Ecto neural progenitor cell (in vitro differentiated cells): ENCODE measurements around the gene CDH15.

Source experiments
- DNase-seq: peaks from one replicate; pipeline ENCODE4 v3.0.0-alpha.2; 2018; ENCODE audit warnings: low spot score

Gene CDH15

DNA sequence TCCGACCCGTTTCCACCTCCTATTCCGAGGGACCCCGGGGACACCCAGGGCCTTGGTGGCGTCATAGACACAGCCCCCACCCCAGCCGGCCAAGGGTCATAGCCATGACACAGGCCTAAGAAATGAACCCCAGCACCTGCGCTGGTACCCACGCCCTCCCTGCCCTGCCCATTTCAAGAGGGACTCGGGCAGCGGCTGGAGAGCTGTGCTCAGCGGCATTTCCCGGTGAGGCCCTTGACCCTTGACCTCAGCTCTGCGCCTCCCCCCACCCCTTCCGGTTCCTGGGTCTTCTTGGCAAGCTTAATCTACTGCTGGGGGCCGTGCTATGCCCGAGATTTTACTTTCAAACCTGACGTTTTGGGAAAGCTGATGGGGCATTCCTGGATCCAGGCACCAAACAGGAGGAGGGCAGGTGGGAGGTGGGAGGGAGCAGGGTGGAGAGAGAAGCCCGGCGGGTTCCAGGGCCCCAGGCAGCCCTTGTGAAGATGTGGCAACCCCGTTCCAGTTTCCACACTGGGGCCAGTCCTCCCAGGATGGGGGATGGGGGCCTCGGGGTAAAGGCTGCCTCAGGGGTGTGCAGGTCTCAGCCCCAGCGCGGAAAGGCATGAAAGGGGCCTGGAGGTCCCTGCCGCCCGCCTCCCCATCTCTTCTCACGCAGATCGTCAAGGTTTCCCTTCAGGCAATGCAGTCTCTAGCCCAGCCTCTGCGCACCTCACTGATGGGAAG, 28.7 kb downstream of the CDH15 start, which contains the start of gene SLC22A31:
SLC22A31 (minus strand) TSS at position 414 of the 726 bp plus-strand sequence; CDS start at position 378, 36 bp downstream.
- peak; percentile 59 for DNase-seq

DNA sequence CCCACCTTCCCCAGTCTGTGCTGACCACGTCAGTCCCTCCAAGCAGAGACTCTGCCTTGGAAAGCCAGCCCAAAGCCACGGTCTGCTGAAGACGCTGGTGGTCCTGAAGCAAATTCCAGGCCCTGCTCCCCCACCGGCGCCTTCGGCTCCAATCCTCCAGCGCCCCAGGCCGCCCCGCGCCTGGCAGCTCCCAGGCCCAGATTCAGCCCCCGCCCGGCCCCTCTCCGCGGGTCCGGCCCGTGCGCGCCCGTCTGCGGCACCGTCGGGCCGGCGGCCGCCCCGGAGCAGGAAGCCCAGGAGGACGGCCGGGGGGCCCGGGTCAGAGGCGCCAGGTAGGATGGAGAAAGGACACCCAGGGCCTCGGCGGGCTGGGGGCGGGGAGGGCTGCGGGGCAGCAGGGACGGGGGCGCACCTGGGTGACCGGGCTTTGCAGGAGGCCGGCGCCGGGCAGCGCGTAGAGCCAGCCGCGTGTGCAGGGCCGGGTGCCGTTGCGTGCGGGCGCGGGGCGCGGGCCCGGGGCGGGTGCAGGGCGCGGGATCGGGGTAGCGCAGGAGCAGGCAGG, 29.4 kb downstream of the CDH15 start:
- peak; percentile 58 for DNase-seq

DNA sequence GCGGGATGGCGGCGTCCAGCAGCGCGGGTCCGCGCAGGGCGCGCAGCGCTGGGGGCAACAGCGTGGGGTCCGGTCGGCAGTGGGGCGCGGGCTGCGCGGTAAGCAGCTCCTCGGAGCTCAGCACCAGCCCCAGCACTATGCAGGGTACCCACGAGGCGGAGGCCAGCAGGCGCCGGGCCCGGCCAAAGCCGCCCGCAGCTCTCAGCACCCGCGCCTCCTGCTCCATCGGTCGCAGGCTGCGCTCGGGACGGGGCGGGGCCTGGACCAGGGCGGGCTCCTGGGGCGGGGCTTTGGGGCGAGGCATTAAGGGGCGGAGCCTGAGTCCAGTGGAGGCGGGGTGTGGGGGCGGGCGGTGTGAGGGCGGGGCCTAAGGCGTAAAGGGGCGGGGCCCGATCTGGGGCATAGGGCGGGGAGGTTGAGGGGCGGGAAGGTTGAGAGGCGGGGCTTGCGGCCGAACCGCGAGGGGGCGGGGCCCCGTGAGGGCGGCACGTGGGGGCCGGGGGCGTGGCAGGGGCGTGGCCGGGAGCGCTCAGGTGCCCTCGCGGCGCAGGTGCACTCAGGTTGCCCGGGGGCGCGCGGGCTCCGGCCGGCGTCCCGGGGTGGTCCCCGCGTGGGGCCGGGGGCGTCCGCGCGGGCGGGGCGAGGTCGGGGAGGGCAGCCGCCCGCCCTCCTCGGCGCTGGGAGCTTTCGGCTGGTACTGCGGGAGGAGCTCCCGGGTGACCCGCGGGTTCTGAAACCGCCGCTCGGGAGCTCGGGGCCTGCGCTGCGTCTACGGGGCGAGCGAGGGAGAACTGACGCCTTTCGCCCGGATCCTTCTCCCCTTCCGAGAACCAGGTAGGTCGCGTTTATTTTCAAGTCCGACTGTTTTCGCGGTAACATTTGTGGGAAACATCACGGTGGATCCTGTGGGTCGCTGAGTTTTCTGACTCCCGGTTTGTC, 30.2 kb downstream of the CDH15 start:
- peak; percentile 96 for DNase-seq

DNA sequence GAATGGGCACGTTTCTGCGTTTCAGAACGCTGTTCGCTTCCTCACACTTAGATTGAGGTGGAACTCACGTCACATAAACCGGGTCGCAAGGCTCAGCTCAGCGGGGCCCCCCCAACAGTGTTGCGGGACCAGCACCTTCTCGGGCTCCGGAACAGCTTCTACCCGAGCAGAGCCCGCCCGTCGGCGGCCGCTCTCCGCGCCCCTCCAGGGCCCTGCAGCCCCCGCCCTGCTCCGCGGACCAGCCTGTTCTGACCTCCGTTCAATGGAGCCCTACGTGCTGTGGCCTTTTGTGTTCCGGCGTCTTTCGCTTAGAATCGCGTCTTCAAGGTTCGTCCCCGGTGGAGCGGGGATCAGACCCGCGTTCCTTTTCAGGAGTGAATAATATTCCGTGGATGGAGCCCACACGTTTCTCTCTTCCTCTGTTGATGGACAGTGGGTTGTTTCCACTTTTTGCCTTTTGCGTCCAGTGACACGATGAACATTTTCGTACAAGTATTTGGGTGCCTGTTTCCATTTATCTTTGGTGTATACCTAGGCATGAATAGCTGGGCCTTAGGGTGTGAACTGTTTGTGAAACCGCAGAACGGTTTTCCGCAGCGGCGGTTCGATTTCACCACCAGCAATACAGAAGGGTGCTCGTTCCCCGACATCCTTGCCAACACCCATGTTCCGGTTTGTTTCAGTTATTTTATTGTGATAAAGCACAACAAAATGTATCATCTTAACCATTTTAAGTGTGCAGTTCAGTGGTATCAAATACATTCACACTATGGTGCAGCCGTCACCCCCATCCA, 31.1 kb downstream of the CDH15 start:
- DNase-seq: no peak

DNA sequence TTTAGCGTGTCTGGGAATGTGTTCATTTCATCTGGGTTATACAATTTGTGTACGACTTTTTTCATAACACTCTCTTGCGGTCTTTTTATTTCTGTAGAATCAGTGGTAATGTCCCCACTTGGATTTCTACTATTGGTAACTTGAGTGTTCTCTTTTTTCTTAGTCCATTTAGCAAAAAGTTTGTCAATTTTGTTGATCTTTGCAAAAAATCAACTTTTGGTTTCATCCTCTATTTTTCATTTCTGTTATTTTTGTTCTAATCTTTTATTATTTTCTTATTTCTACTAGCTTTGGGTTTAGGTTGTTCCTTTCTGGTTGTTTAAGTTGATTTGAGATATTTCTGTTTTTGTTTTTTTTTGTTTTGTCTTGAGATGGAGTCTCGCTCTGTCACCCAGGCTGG, 36.4 kb downstream of the CDH15 start:
- no peak for DNase-seq

DNA sequence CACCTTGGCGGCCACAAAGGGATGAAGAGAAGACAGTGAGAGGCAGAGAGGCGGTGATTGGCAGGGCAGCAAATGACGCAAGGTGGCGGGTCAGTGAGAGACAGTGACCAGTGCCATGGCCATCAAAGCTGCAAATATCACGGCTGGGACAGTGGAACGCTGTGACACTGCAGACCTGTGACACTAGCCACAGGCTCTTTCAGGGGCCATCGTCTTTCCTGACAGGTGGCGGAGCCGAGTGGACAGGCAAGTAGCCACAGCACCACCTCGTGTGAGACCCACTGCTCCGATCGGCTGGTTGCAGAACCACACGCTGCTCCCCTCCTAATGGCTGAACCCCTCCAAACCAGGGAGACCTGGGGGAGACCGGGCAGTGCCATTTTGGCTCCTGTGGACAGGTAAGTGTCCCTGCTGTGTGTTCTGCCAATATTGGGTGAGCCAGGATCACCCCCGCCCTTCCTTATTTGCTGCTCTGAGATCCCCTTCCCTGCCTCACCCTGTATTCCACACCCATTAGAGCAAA, 38.0 kb downstream of the CDH15 start:
- no peak for DNase-seq

DNA sequence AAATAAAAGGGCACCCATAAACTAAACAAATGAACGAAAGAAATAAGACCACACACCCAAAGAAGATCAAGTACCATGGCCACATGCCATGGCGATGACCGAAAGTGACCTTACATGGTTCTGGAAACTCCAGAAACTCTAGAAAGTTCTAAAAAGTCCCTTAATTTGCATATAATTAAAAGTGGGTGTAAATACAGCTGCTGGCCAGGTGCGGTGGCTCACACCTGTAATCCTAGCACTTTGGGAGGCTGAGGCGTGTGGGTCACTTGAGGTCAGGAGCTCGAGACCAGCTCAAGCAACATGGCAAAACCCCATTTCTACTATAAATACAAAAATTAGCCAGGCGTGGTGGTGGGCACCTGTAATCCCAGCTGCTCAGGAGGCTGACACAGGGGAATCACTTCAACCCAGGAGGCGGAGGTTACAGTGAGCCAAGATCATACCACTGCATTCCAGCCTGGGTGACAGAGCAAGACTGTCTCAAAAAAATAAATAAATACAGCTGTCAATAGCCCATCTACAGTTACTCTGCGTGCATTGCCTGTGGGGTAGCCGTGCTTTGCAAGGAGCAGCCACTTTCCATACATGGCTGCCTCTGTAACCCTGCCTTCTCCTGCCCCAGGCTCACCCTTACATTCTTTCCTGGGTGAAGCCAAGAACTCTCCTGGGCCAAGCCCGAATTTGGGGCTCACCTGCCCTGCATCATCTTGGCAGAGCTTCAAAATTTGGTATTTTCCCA, 38.8 kb downstream of the CDH15 start:
- DNase-seq: no peak

DNA sequence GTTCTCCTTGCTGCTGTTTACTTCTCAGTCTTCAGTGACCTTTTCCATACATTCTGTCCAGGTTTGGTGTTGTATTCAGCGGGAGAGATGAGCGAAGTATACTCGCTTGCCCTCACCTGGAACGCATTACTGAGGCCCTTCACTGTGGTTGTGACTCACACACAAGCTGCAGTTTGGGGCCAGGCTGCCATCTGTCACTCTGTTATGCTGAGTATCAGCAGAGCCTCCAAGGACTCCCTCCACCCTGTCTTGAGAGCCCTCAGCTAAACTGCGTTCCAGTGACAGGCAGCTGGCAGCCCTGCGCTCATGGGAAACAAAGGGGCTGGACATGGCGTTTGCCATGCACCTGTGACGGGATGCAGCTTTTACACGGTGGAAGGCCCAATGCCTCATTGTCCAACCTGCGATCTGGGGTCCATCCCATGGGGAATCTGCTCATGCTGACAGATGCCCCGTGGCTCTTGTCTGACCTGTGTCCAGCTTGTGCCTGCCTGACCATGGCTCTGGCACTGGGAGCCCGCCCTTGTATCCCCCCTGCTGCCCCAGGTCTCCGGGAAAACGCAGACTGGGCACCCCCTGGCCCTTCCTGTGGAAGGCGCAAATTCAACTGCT, 39.5 kb downstream of the CDH15 start:
- DNase-seq: no peak

DNA sequence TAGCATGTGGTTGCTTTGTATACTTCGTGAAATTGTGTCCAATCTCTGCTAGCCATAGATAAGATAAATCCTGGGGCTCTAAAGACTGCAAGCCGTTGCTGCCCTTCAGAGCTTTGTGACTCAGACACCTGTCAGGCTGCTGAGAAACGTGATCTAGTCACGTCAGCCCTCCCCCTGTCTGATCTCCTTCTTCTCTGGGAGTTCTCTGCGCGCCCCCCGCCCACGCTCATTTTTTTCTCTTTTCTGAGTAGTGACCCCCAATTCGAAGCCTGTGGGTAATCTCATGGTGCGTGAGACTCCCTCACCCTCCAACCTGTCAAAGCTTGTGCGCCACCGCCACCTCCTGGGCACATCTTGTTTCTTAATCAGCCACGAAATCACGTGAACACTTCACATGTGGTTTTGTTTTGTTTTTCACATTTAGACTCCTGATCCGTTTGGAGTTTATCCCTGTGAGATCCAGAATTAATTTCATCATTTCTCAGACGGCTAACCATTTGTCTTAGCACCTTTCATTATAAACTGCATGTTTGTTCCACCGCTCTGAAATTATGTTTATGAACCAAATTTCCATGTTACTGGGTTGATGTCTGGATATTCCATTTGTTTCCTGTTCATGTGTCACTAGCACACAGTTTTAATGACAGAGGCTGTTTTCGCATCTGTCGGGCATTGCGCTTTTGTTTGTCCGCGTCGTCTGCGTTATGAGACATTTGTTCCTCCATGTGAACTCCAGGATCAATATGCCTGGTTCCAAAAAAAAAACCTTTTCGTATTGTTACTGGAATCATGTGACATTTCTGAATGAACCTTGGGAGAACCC, 45.0 kb downstream of the CDH15 start:
- peak; percentile 80 for DNase-seq

DNA sequence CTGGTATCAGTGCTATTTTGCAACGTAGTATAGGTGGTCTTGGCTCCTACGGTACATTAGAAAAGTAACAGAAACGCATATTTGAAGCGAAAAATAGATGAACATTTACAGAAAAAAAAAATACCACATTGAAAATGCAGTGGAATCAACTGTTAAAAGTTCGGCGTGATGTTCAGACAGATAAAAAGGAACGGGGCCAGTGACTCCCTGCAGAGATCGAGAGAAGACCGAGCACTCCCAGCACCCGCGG, 45.5 kb downstream of the CDH15 start:
- DNase-seq: no peak

DNA sequence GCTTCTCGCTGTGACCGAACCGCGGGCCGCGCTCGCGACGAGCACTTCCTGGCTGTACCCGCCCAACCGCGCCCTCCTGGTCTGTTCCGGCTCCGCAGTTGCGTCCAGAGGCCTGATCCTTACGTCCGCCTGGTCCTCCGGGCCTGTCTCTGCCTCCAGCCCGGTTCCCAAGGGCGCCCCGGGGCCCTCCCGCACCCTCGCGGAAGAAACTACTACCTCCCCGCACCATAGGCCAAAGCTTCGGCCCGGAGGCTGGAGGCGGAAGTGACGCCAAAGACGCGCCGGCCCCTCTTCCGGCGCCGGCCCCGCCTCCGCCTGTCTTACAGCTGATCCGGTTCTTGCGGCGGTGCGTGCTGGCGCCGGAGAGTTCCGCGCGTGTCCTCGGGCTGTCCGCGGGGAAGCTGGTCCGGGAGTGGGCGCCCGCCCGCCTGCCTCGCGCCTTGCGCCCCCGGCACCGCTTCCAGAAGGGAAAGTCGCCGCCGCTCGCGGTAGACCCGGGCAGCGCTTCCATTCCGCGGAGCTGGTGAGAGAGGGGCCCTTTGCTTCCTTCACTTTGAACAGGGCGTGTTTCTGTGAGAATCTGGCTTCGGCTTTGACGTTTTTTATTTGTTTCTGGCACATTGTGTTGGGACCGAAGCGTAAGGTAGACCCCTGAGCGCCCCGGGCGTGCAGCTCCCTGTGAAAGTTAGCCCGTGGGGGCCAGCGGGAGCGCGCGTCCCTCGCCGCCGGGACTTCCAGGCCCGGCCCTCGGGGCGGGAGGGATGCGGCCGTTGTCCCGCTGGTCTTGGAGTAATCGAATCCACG, 46.0 kb downstream of the CDH15 start, which contains the start of gene ZNF778:
ZNF778 (plus strand) TSS at position 316 of the 804 bp plus-strand sequence. CDS start 3,425 bp downstream, outside the sequence.
- DNase-seq: peak; percentile 88

DNA sequence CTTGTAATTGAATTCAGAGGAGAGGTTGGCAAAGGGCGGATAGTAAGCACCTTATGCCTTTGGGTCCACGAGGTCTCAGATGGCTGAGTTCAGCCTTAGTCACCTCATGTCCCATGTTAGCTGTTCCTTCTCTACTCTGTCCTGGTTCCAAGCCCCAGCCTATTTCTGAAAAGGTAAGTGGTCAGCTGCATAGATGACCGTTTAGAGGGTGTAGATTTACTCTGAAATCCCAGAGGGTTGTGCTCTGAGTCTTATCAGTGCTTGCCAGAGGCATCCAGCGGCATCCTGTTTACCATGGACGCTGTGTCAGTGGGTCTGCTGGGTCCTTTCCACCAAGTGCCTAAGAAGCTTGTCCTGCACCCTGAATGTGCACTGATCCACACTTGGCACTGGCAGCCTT, 47.8 kb downstream of the CDH15 start:
- DNase-seq: no peak

DNA sequence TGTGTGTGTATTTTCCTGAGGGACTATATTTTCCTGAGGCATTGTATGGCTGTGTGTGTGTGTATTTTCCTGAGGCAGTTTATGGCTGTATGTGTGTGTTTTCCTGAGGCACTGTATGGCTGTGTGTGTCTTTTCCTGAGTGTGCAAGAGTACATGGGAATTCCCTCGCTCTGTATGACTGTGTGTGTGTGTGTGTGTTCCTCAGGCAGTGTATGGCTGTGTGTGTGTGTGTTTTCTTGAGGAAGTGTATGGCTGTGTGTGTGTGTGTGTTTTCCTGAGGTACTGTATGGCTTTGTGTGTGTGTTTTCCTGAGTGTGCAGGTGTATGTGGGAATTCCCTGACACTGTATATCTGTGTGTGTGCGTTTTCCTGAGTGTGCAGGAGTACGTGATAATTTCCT, 50.1 kb downstream of the CDH15 start:
- DNase-seq: no peak

DNA sequence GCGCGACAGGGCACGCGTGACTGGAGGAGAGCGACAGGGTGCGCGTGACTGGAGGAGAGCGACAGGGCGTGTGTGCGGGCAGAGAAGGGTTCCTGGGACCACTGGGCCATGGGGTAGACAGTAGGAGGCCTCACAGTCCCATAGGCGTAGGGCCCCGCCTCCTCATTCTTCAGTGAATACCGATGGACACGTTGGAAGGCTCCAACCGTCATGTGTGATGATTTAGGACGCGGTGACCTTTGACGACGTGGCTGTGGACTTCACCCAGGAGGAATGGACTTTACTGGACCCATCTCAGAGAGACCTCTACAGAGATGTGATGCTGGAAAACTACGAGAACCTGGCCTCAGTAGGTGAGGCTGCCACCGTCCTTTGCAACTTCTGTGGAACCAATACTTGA, 51.4 kb downstream of the CDH15 start:
- no peak for DNase-seq

DNA sequence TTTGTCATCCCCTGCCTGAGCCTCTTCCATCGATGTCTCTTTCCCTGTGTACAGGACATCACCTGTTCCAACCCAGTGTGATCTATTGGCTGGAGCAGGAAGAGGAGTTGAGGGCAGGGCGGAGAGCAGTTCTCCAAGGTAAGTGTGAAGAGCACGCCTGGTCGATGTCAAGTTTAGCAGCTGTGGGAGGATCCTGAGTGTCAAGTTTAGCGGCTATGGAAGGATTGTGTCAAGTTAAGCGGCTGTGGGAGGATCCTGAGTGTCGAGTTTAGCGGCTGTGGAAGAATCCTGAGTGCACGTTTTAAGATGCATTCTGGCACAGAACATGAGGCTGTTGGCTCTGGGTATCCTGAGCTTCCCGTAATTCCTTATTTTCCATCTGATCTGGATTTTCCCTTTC, 53.1 kb downstream of the CDH15 start:
- no peak for DNase-seq

DNA sequence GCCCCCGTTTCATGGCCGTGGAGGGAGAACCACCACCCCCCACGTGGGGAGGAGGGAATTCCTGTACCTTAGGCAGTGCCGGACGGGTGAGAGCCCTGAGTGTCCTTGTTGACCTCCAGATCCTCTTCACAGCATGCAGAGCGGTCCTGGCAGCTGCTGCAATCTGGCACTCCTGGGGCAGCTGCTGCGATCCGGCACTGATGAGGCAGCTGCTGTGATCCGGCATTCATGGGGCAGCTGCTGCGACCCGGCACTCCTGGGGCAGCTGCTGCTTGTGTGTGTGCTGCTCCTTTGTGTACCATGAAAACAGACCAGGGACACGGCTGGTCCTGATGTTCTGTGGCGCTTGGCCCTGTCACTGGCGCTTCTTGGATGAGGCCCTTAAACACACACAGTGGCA, 58.7 kb downstream of the CDH15 start:
- no peak for DNase-seq

DNA sequence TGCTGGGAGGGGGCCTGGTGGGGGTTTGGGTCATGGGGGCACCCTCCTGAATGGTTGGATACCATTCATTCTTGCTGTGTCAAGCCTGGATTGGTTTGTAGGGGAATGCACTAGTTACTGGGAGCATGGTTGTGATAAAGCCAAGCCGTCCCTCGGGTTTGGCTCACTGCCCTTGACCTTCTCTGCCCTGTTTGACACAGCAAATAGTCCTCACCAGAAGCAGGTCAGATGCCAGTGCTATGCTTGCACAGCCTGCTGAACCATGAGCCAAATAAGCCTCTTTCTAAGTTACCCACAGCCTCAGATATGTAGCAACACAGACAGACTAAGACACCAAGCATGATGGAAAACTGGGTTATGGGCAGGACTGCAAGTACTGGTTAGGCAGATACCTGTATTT, 60.6 kb downstream of the CDH15 start:
- no peak for DNase-seq

DNA sequence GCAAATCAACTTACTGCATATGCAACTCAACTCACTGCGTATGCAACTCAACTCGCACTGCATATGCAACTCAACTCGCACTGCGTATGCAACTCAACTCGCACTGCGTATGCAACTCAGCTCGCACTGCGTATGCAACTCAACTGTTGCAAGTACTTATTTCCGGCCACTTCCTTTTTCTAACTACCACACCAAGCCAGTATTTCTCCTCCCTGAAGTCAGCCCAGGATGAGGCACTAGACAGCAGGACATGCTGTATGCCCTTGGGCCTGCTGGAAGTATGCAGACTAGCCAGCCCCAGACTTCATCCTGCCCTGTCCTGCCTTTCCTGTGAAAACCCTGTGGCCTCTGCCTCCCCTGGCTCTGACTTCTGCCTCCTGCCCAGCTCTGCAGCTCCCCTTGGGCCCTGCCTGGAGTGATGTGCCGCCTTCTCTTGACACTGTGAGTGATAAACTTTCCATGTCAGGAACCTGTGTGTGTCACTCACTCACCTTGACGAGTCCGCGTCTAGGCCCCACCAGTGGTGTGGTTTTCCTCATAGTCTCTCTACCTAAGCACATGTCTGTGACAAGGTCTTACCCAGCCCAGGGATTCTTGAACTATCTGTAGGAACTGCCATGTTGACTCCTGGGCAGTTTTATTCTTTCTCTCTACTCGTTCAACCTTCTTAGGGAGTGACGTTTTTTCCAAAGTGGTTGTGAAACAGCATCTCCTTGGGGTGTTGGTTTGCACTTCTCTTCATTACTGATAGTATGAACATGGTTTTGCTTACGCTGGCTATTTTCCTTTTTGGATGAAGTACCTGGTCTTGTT, 62.3 kb downstream of the CDH15 start:
- no peak for DNase-seq
